IPS-15b (cell line): Measurements from ENCODE around the gene IGSF8.

Source experiments
- H3K27me3 ChIP-seq: one replicate; pipeline ENCODE4 v1.6.1; 2013; ENCODE audit warnings: low read length; ENCODE audit not compliant: control insufficient read depth, insufficient read depth
- H3K36me3 ChIP-seq: one replicate; pipeline ENCODE4 v1.6.1; 2013; ENCODE audit warnings: low read length; ENCODE audit not compliant: control insufficient read depth, insufficient read depth
- H3K4me1 ChIP-seq: one replicate; pipeline ENCODE4 v1.6.1; 2013; ENCODE audit warnings: mild to moderate bottlenecking, low read length; ENCODE audit not compliant: control insufficient read depth, insufficient read depth
- H3K4me3 ChIP-seq: one replicate; pipeline ENCODE4 v1.5.1; 2013; ENCODE audit warnings: low read depth, low read length
- H3K9ac ChIP-seq: one replicate; pipeline ENCODE4 v1.6.1; 2013; ENCODE audit warnings: low read depth, mild to moderate bottlenecking, low read length
- H3K9me3 ChIP-seq: one replicate; pipeline ENCODE4 v1.6.1; 2013; ENCODE audit warnings: mild to moderate bottlenecking, low read length; ENCODE audit not compliant: control insufficient read depth, insufficient read depth

Gene IGSF8

GRCh38 chr1:160066829-160067745 is 31.3 kb downstream of the IGSF8 start:
- H3K4me1 ChIP-seq = peaks cover 7% of the 10 kb centered on the region
- no peak overlapping the region for H3K9ac ChIP-seq
- H3K9me3 ChIP-seq = no peaks in the 10 kb centered on the region
- H3K4me3 ChIP-seq = no peak overlapping the region
- H3K36me3 ChIP-seq = no peaks in the 10 kb centered on the region
- H3K27me3 ChIP-seq = peaks cover 36% of the 10 kb centered on the region

- peaks cover 10% of the 10 kb centered on the region for H3K4me1 ChIP-seq
- no peaks in the 10 kb centered on the region for H3K9me3 ChIP-seq
- no peak overlapping the region for H3K9ac ChIP-seq
- H3K36me3 ChIP-seq = no peaks in the 10 kb centered on the region
- H3K4me3 ChIP-seq = no peak overlapping the region
- H3K27me3 ChIP-seq = peaks cover 22% of the 10 kb centered on the region
Measured at GRCh38 chr1:160064746-160065145, 33.7 kb downstream of the IGSF8 start.

GRCh38 chr1:160064164-160064563 is 34.3 kb downstream of the IGSF8 start:
- Histone ChIP-seq H3K9me3 (no peaks in the 10 kb centered on the region), H3K9ac (no peak overlapping the region), H3K27me3 (peaks cover 16% of the 10 kb centered on the region), H3K36me3 (no peaks in the 10 kb centered on the region), H3K4me1 (peaks cover 10% of the 10 kb centered on the region), H3K4me3 (no peak overlapping the region)

- Histone ChIP-seq H3K27me3 (peaks cover 7% of the 10 kb centered on the region), H3K4me3 (no peak overlapping the region), H3K36me3 (no peaks in the 10 kb centered on the region), H3K9me3 (no peaks in the 10 kb centered on the region), H3K4me1 (peaks cover 10% of the 10 kb centered on the region), H3K9ac (no peak overlapping the region)
Measured at GRCh38 chr1:160063176-160063575, 35.2 kb downstream of the IGSF8 start.

- peaks cover 2% of the 10 kb centered on the region for H3K27me3 ChIP-seq
- peaks cover 10% of the 10 kb centered on the region for H3K4me1 ChIP-seq
- H3K9me3 ChIP-seq = no peaks in the 10 kb centered on the region
- H3K36me3 ChIP-seq = no peaks in the 10 kb centered on the region
- no peak overlapping the region for H3K4me3 ChIP-seq
- H3K9ac ChIP-seq = no peak overlapping the region
Measured at GRCh38 chr1:160062230-160062532, 36.2 kb downstream of the IGSF8 start.

- Histone ChIP-seq H3K9ac (no peak overlapping the region), H3K9me3 (no peaks in the 10 kb centered on the region), H3K36me3 (no peaks in the 10 kb centered on the region), H3K4me1 (peaks cover 10% of the 10 kb centered on the region), H3K4me3 (no peak overlapping the region), H3K27me3 (peaks cover 2% of the 10 kb centered on the region)
Measured at GRCh38 chr1:160061369-160062229, 36.8 kb downstream of the IGSF8 start.

GRCh38 chr1:160058087-160058486 is 40.3 kb downstream of the IGSF8 start:
- H3K9ac ChIP-seq = no peak overlapping the region
- peaks cover 10% of the 10 kb centered on the region for H3K4me1 ChIP-seq
- peaks cover 6% of the 10 kb centered on the region for H3K27me3 ChIP-seq
- no peaks in the 10 kb centered on the region for H3K9me3 ChIP-seq
- no peak overlapping the region for H3K4me3 ChIP-seq
- no peaks in the 10 kb centered on the region for H3K36me3 ChIP-seq

- Histone ChIP-seq H3K9me3 (no peaks in the 10 kb centered on the region), H3K36me3 (no peaks in the 10 kb centered on the region), H3K4me3 (no peak overlapping the region), H3K9ac (no peak overlapping the region), H3K27me3 (peaks cover 6% of the 10 kb centered on the region), H3K4me1 (peaks cover 4% of the 10 kb centered on the region)
Measured at GRCh38 chr1:160056648-160057169, 41.7 kb downstream of the IGSF8 start.

- H3K4me3 ChIP-seq = no peak overlapping the region
- no peaks in the 10 kb centered on the region for H3K9me3 ChIP-seq
- no peak overlapping the region for H3K9ac ChIP-seq
- peaks cover 6% of the 10 kb centered on the region for H3K27me3 ChIP-seq
- H3K4me1 ChIP-seq = peaks cover 7% of the 10 kb centered on the region
- H3K36me3 ChIP-seq = no peaks in the 10 kb centered on the region
Measured at GRCh38 chr1:160053548-160054365, 44.7 kb downstream of the IGSF8 start.

GRCh38 chr1:160052936-160053335 is 45.5 kb downstream of the IGSF8 start:
- H3K36me3 ChIP-seq = no peaks in the 10 kb centered on the region

GRCh38 chr1:160050619-160051018 is 47.8 kb downstream of the IGSF8 start:
- Histone ChIP-seq H3K9ac (no peak overlapping the region), H3K27me3 (peaks cover 4% of the 10 kb centered on the region), H3K36me3 (no peaks in the 10 kb centered on the region), H3K9me3 (no peaks in the 10 kb centered on the region), H3K4me3 (no peak overlapping the region), H3K4me1 (peaks cover 19% of the 10 kb centered on the region)

More at GRCh38 chr1:160052936-160053335, 45.5 kb downstream of the IGSF8 start:
- Histone ChIP-seq H3K4me1 (peaks cover 10% of the 10 kb centered on the region), H3K9me3 (no peaks in the 10 kb centered on the region), H3K27me3 (peaks cover 6% of the 10 kb centered on the region), H3K9ac (no peak overlapping the region), H3K4me3 (no peak overlapping the region)
